K562 (cell line): ENCODE data around the gene PLS1. TPM values are rescaled to one million over a fixed set of nuclear protein-coding genes. Genes with fewer than 3 reads are reported as not detected.
A peak's percentile ranks its signal among the peaks of the same experiment; 100 is the strongest.

Experiments
- ATAC-seq: fragments of 200-7000 bp; cut with Tn5 transposase; 3 replicates; pipeline ENCODE4 v1.9.1; 2020; ENCODE audit warnings: moderate library complexity
- BruUV-seq: library from RNA; stranded (reverse); fragments of 400-500 nt; replicated peaks from 2 replicates; lab custom pipeline; 2021; lab: Mats Ljungman, UMichigan
- CTCF ChIA-PET: fragments of 300-600 bp; formaldehyde crosslinking; extraction: SDS; loops from one replicate; lab custom pipeline; 2021; ENCODE audit warnings: low intra/inter-chr PET ratio; lab: Yijun Ruan, JAX
- POLR2A ChIA-PET: fragments of 300-600, 350-650 bp; sonication (Branson Sonifier 250); formaldehyde crosslinking; extraction: SDS; loops from one replicate; lab custom pipeline; 2021; ENCODE audit warnings: antibody characterized with exemption, inconsistent platforms; lab: Yijun Ruan, JAX
- DNase-seq, 4 experiments: peaks; one replicate each; pipeline versions ENCODE4 v3.0.0 to v3.0.0-alpha.2; 2011 to 2018; ENCODE audit warnings: low spot score in 3 of 4, mixed read lengths in 3 of 4; ENCODE audit errors: extremely low read depth in 1 of 4
- FAIRE-seq: peaks from 2 replicates; lab custom pipeline; 2011; peaks lifted over from hg19 to GRCh38; lab: Jason Lieb, UNC
- H2AFZ ChIP-seq: 2 replicates; pipeline ENCODE4 v1.6.0; 2011; ENCODE audit warnings: low read depth, low read length, control low read depth, inconsistent platforms
- H3K27ac ChIP-seq: fragments of 200-600 bp; 3 replicates; pipeline ENCODE4 v1.8.0; 2011; ENCODE audit warnings: low read depth, mild to moderate bottlenecking, control low read depth, inconsistent platforms, low read length, moderate library complexity, mixed read lengths; ENCODE audit errors: extremely low read depth
- H3K27me3 ChIP-seq, 2 experiments: fragments of 300-600 bp in 1 of 2; 2 replicates in 1 of 2; 3 replicates in 1 of 2; pipeline versions ENCODE4 v1.6.0 to v1.8.0; 2011; ENCODE audit warnings: inconsistent platforms in 2 of 2, low read length in 2 of 2, mild to moderate bottlenecking in 1 of 2, mixed read lengths in 1 of 2, moderate library complexity in 1 of 2; ENCODE audit not compliant: control insufficient read depth in 2 of 2, insufficient read depth in 2 of 2
- H3K36me3 ChIP-seq: fragments of 300-600 bp; 3 replicates; pipeline ENCODE4 v1.8.0; 2011; ENCODE audit warnings: mild to moderate bottlenecking, low read length, inconsistent platforms; ENCODE audit not compliant: control insufficient read depth, insufficient read depth
- H3K4me1 ChIP-seq, 2 experiments: fragments of 200-600 bp in 1 of 2; replicated peaks in 1 of 2; 2 replicates in 1 of 2; 3 replicates in 1 of 2; pipeline versions ENCODE4 v1.5.1 to v1.8.0; 2011; ENCODE audit warnings: inconsistent platforms in 2 of 2, low read length in 2 of 2, mild to moderate bottlenecking in 1 of 2, mixed read lengths in 1 of 2, moderate library complexity in 1 of 2; ENCODE audit not compliant: control insufficient read depth in 2 of 2, insufficient read depth in 2 of 2
- H3K4me2 ChIP-seq: 2 replicates; pipeline ENCODE4 v1.6.1; 2011; ENCODE audit warnings: low read length, control low read depth, inconsistent platforms, mixed read lengths; ENCODE audit not compliant: insufficient read depth
- H3K4me3 ChIP-seq: fragments of 200-600 bp; sonication (generic), shearing (Covaris generic); 2 replicates; pipeline ENCODE4 v1.5.1; 2016; ENCODE audit warnings: control low read depth, inconsistent platforms
- H3K79me2 ChIP-seq: fragments of 200-600 bp; 3 replicates; pipeline ENCODE4 v1.8.0; 2011; ENCODE audit warnings: low read length, inconsistent platforms; ENCODE audit not compliant: control insufficient read depth, insufficient read depth
- H3K9ac ChIP-seq, 2 experiments: 2 replicates each; pipeline versions ENCODE4 v1.6.0 to v1.6.1; 2011; ENCODE audit warnings: low read depth in 2 of 2, low read length in 2 of 2, control low read depth in 1 of 2, inconsistent platforms in 1 of 2, mild to moderate bottlenecking in 1 of 2, mixed read lengths in 1 of 2; ENCODE audit not compliant: insufficient read depth in 1 of 2
- H3K9me1 ChIP-seq: one replicate; pipeline ENCODE4 v1.6.0; 2011; ENCODE audit warnings: inconsistent platforms, mild to moderate bottlenecking, low read length, moderate library complexity; ENCODE audit not compliant: control insufficient read depth, insufficient read depth
- H3K9me3 ChIP-seq: replicated peaks from 2 replicates; pipeline ENCODE4 v1.5.1; 2011; ENCODE audit warnings: low read depth, low read length, inconsistent platforms; ENCODE audit not compliant: control insufficient read depth, insufficient read depth
- H4K20me1 ChIP-seq: replicated peaks from 2 replicates; pipeline ENCODE4 v1.6.1; 2011; ENCODE audit warnings: low read length, inconsistent platforms, mixed read lengths; ENCODE audit not compliant: control insufficient read depth, insufficient read depth
- ADNP ChIP-seq: fragments of 200-800 bp; sonication (Bioruptor generic); IDR thresholded peaks from 2 replicates; pipeline ENCODE4 v1.6.1; 2016; ENCODE audit warnings: missing genetic modification characterization, missing compliant biosample characterization
- ATF1 ChIP-seq, 2 experiments: fragments of 450-650 bp in 1 of 2; IDR thresholded peaks; 2 replicates each; pipeline ENCODE4 v1.6.1; 2016; ENCODE audit warnings: missing compliant biosample characterization in 1 of 2, missing genetic modification characterization in 1 of 2
- CXXC5 ChIP-seq: fragments of 250-450 bp; sonication (Bioruptor Pico); IDR thresholded peaks from 2 replicates; pipeline ENCODE4 v1.8.0; 2022; ENCODE audit warnings: inconsistent platforms, mild to moderate bottlenecking, moderate library complexity
- FOSL1 ChIP-seq: fragments of 200-800 bp; sonication (Bioruptor generic); conservative IDR thresholded peaks from 2 replicates; pipeline ENCODE4 v1.6.1; 2016; ENCODE audit warnings: missing genetic modification characterization, missing compliant biosample characterization
- JUND ChIP-seq, 2 experiments: IDR thresholded peaks; 2 replicates in 1 of 2; 3 replicates in 1 of 2; pipeline ENCODE4 v1.6.1; 2011; ENCODE audit warnings: borderline replicate concordance in 2 of 2, low read depth in 2 of 2, low read length in 2 of 2, improper control_type of control experiment in 1 of 2, missing biosample characterization in 1 of 2, missing genetic modification characterization in 1 of 2, missing genetic modification reagents in 1 of 2
- MYC ChIP-seq, 2 experiments: fragments of 250-450 bp in 1 of 2; sonication (Bioruptor Pico) in 1 of 2; IDR thresholded peaks; 2 replicates each; pipeline versions ENCODE4 v1.5.1 to v1.6.1; 2012 to 2021; ENCODE audit warnings: low read depth in 2 of 2, borderline replicate concordance in 1 of 2, improper control_type of control experiment in 1 of 2, low read length in 1 of 2, mild to moderate bottlenecking in 1 of 2, moderate library complexity in 1 of 2
- RBM25 ChIP-seq: fragments of 200-400 bp; formaldehyde crosslinking; IDR thresholded peaks from 2 replicates; pipeline ENCODE4 v1.6.1; 2018; ENCODE audit warnings: low read length, low read depth, moderate library complexity; ENCODE audit not compliant: severe bottlenecking
- SRSF3 ChIP-seq: fragments of 200-400 bp; formaldehyde crosslinking; IDR thresholded peaks from 2 replicates; pipeline ENCODE4 v1.6.1; 2016; ENCODE audit warnings: mild to moderate bottlenecking, low read length, moderate library complexity; ENCODE audit not compliant: insufficient read depth
- in situ Hi-C: fragments of 300-500 bp; cut with MboI; formaldehyde crosslinking; loops from 4 replicates; pipeline ENCODE4 v1.15.0; 2018; ENCODE audit warnings: inconsistent platforms, mixed read lengths
- intact Hi-C: fragments of 100-400 bp; cut with micrococcal nuclease; formaldehyde crosslinking; loops from 2 replicates; pipeline ENCODE4 v1.14.2; 2022
- polyA plus RNA-seq, 8 experiments: library from polyadenylated mRNA; depleted of rRNA in 4 of 8; stranded (reverse) in 5 of 8; unstranded in 3 of 8; fragments of >200 nt; fragmentation: Nextera tagmentation in 2 of 8; fragmentation: Illumina TruSeq in 1 of 8; extraction: Ambion mirVana in 2 of 8; extraction: Trizol in 1 of 8; gene quantifications; 2 replicates each; pipeline versions ENCODE4 v1.2.1 to v1.2.3, GENCODE V29; 2011 to 2014; ENCODE audit warnings: inconsistent platforms in 1 of 8, missing spikeins in 1 of 8
- total RNA-seq, 7 experiments: library from RNA; depleted of rRNA in 6 of 7; stranded (reverse); fragments of >200 nt in 6 of 7; fragmentation: Illumina TruSeq in 2 of 7; extraction: Trizol in 2 of 7; gene quantifications; 2 replicates each; pipeline versions ENCODE4 v1.2.1 to v1.2.3, GENCODE V29; 2011 to 2021; ENCODE audit warnings: low replicate concordance in 1 of 7

PLS1 gene
- total and polyA plus RNA-seq, 9 of the 15 experiments (the other 6 are each of a cell fraction or from before 2014, with no cell fraction given): 6.1 to 21.3 (median 13.0) TPM

DNA sequence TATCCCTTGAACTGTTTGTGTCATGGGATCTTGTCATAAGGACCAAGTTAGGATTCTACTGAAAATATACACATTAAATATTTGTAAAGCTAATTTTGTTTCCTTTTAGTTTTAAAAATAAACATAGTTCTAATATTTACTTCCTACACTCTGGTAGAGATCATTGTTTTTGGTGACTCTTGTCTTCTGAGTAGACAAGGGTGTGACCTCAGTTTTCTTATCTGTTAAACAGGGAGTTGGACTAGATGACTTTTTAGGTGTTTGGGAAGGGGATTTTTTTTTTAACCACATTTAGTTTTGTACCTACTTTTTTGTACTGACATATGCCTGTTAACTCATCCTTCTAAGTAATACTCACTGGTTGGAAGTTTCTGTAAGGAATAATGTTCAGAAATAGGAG is 30.8 kb downstream of the PLS1 start:
- ChIA-PET CTCF (no interaction called here), POLR2A (interaction anchor here (1.3 kb wide), 1 partner anchor 8 kb away, joined by 8 read pairs; no protein-coding TSS in a partner anchor)
- no peaks in the 10 kb centered on the region for H4K20me1 ChIP-seq
- H3K9me1 ChIP-seq: no peaks in the 10 kb centered on the region
- H3K4me2 ChIP-seq: no peak overlapping the region
- FAIRE-seq: peak; percentile 74
- peaks cover 3 to 10% of the 10 kb centered on the region in 2 experiments; a peak in 3 of 5 replicates for H3K4me1 ChIP-seq
- H3K9me3 ChIP-seq: no peaks in the 10 kb centered on the region
- H3K79me2 ChIP-seq: no peaks in the 10 kb centered on the region
- no peak overlapping the region; the same call in 1 of the 2 replicates for H2AFZ ChIP-seq
- H3K27me3 ChIP-seq: no peaks in the 10 kb centered on the region
- in situ Hi-C loops (no loop called here), intact Hi-C loops (no loop called here)
- peak in 2 of 4 experiments; percentile 15 to 20 for DNase-seq
- BruUV-seq: no TSS peak
- H3K27ac ChIP-seq: peak overlapping the region; percentile 22; the same call in 1 of the 3 replicates
- TF ChIP-seq RBM25: peak; percentile 32
- TF ChIP-seq CXXC5: peak; percentile 29; the same call in 1 of the 2 replicates
- 0 out of 2 replicates have a peak, but pooled peaks have one; percentile 24 for TF ChIP-seq ADNP
- TF ChIP-seq MYC (IDR thresholded peaks at IDR 0.05; ENCODE audit: low read depth, low read length): no peak
- no peak for TF ChIP-seq MYC (CRISPR knock-in tag; IDR thresholded peaks at IDR 0.05; ENCODE audit: borderline replicate concordance, low read depth)
- no peak for TF ChIP-seq SRSF3
- no peak for TF ChIP-seq ATF1 (CRISPR knock-in tag; IDR thresholded peaks at IDR 0.05)
- TF ChIP-seq ATF1 (tag; IDR thresholded peaks at IDR 0.05): 0 out of 2 replicates have a peak, but pooled peaks have one; percentile 13
- 0 out of 2 replicates have a peak, but pooled peaks have one; percentile 23 for TF ChIP-seq FOSL1 (tag)
- peak; percentile 4; the same call in 1 of the 2 replicates for TF ChIP-seq JUND (IDR thresholded peaks at IDR 0.05; ENCODE audit: borderline replicate concordance, low read depth, low read length)
- no peak for TF ChIP-seq JUND (tag; IDR thresholded peaks at IDR 0.05; ENCODE audit: borderline replicate concordance, low read depth, low read length)
- TF ChIP-seq, all 486 proteins: peak for 6
- H3K9ac ChIP-seq: no peak overlapping the region
- H3K36me3 ChIP-seq: no peaks in the 10 kb centered on the region
- ATAC-seq: peak; percentile 80
- H3K4me3 ChIP-seq: no peak overlapping the region
